GM19324 (cell line): ENCODE results near the gene ESYT1.
"Not testable (repeated sequence)": the region's sequence is repeated elsewhere in the genome, so short reads cannot be mapped to it uniquely, and the experiment has no call there.

Source experiments
- ATAC-seq: cut with Tn5 transposase; IDR thresholded peaks from one replicate; pipeline ENCODE4 v1.9.1; 2021; ENCODE audit warnings: mild to moderate bottlenecking, moderate library complexity; ENCODE audit not compliant: unreplicated experiment, low FRiP score

The ESYT1 gene

GRCh38 chr12:56104109-56104814, 23.8 kb upstream of the ESYT1 start, which contains the start of gene PA2G4:
Gene PA2G4, plus strand, starts transcription at chr12:56104559. Its CDS starts 179 bp downstream, at chr12:56104738.
- peak; percentile 94 for ATAC-seq

GRCh38 chr12:56104815-56105608, 23.1 kb upstream of the ESYT1 start:
- peak; percentile 14 for ATAC-seq

GRCh38 chr12:56105609-56105902, 22.5 kb upstream of the ESYT1 start:
- ATAC-seq = no peak

GRCh38 chr12:56107242-56107641, 20.8 kb upstream of the ESYT1 start:
- no peak for ATAC-seq

GRCh38 chr12:56110571-56110970, 17.5 kb upstream of the ESYT1 start:
- no peak for ATAC-seq

- no peak for ATAC-seq
Observed at GRCh38 chr12:56114084-56114483, 14.0 kb upstream of the ESYT1 start.

GRCh38 chr12:56115329-56115728, 12.7 kb upstream of the ESYT1 start:
- no peak for ATAC-seq

GRCh38 chr12:56116267-56117081, 11.6 kb upstream of the ESYT1 start, which contains the start of gene RPL41:
Gene RPL41, plus strand, starts transcription at chr12:56116633.
- peak; percentile 46 for ATAC-seq

- ATAC-seq = not testable (repeated sequence)
Observed at GRCh38 chr12:56117082-56117706, 10.9 kb upstream of the ESYT1 start.

GRCh38 chr12:56117778-56118687, 10.0 kb upstream of the ESYT1 start, which contains the start of gene ZC3H10:
Gene ZC3H10, plus strand, starts transcription at chr12:56118266. Its CDS starts 2,297 bp downstream, at chr12:56120563.
- peak; percentile 85 for ATAC-seq

GRCh38 chr12:56118688-56119357, 9.2 kb upstream of the ESYT1 start:
- no peak for ATAC-seq

GRCh38 chr12:56119361-56119796, 8.7 kb upstream of the ESYT1 start:
- ATAC-seq = no peak

GRCh38 chr12:56120158-56120846, 7.8 kb upstream of the ESYT1 start:
- no peak for ATAC-seq

GRCh38 chr12:56121204-56121870, 6.7 kb upstream of the ESYT1 start:
- ATAC-seq = no peak

- no peak for ATAC-seq
Observed at GRCh38 chr12:56122637-56123036, 5.4 kb upstream of the ESYT1 start.

- ATAC-seq = no peak
Observed at GRCh38 chr12:56124133-56124532, 3.9 kb upstream of the ESYT1 start.

GRCh38 chr12:56126732-56127239, 1.3 kb upstream of the ESYT1 start:
- ATAC-seq = no peak

GRCh38 chr12:56127485-56127887, 581 bp upstream of the ESYT1 start:
- ATAC-seq = no peak
